ENCODE data around the gene KRT71.

The KRT71 gene

GRCh38 chr12:52518574-52519386, 34.2 kb downstream of the KRT71 start:
- Histone ChIP-seq H3K9me3 (ENCODE audit: control extremely low read depth in 1 of 5, control insufficient read depth in 4 of 5, insufficient read depth in 2 of 5, low read depth in 1 of 5, low read length in 4 of 5) (no peaks in the 10 kb centered on the region), H3K4me3 (ENCODE audit: control insufficient read depth in 1 of 7, extremely low read depth in 1 of 7, insufficient read depth in 4 of 7, low read depth in 2 of 7, low read length in 6 of 7) (no peak overlapping the region), H3K27ac (ENCODE audit: insufficient read depth in 1 of 2, low read depth in 1 of 2, low read length in 2 of 2, poor library complexity in 1 of 2, severe bottlenecking in 2 of 2) (no peak overlapping the region), H3K36me3 (ENCODE audit: control insufficient read depth in 4 of 4, insufficient read depth in 4 of 4, low read length in 3 of 4) (no peaks in the 10 kb centered on the region), H3K27me3 (replicated peaks in 2 of 5; ENCODE audit: control insufficient read depth in 4 of 5, insufficient read depth in 5 of 5, low read length in 4 of 5) (peaks cover 0 to 18% (median 7%) of the 10 kb centered on the region in 5 experiments), H3K4me1 (ENCODE audit: control extremely low read depth in 1 of 4, control insufficient read depth in 4 of 4, insufficient read depth in 4 of 4, low read length in 3 of 4) (no peaks in the 10 kb centered on the region)
- WGBS (ENCODE audit: insufficient coverage), result 100% methylated on average over 6 of the region's 8 CpGs
- CTCF ChIA-PET, result interaction anchor here (1.1 kb wide), 1 partner anchor 123 kb away, joined by 3 read pairs; no protein-coding TSS in a partner anchor
- POLR2A ChIA-PET, result no interaction called here
- DNase-seq, result no peak

- CTCF ChIA-PET, result interaction anchor here (1.1 kb wide), 1 partner anchor 122 kb away, joined by 3 read pairs; no protein-coding TSS in a partner anchor
- no peak for DNase-seq
- H3K27ac ChIP-seq (ENCODE audit: insufficient read depth in 1 of 2, low read depth in 1 of 2, low read length in 2 of 2, poor library complexity in 1 of 2, severe bottlenecking in 2 of 2), result no peak overlapping the region
- H3K9me3 ChIP-seq (ENCODE audit: control extremely low read depth in 1 of 5, control insufficient read depth in 4 of 5, insufficient read depth in 2 of 5, low read depth in 1 of 5, low read length in 4 of 5), result no peaks in the 10 kb centered on the region
- no peaks in the 10 kb centered on the region for H3K36me3 ChIP-seq (ENCODE audit: control insufficient read depth in 4 of 4, insufficient read depth in 4 of 4, low read length in 3 of 4)
- WGBS (ENCODE audit: insufficient coverage), result 82% methylated on average over 2 of the region's 5 CpGs
- H3K27me3 ChIP-seq (replicated peaks in 2 of 5; ENCODE audit: control insufficient read depth in 4 of 5, insufficient read depth in 5 of 5, low read length in 4 of 5), result peaks cover 0 to 16% (median 6%) of the 10 kb centered on the region in 5 experiments
- no peaks in the 10 kb centered on the region for H3K4me1 ChIP-seq (ENCODE audit: control extremely low read depth in 1 of 4, control insufficient read depth in 4 of 4, insufficient read depth in 4 of 4, low read length in 3 of 4)
- POLR2A ChIA-PET, result no interaction called here
- no peak overlapping the region for H3K4me3 ChIP-seq (ENCODE audit: control insufficient read depth in 1 of 7, extremely low read depth in 1 of 7, insufficient read depth in 4 of 7, low read depth in 2 of 7, low read length in 6 of 7)
Observed at GRCh38 chr12:52517888-52518287, 35.1 kb downstream of the KRT71 start.

GRCh38 chr12:52517005-52517835, 35.7 kb downstream of the KRT71 start:
- Histone ChIP-seq H3K27ac (ENCODE audit: insufficient read depth in 1 of 2, low read depth in 1 of 2, low read length in 2 of 2, poor library complexity in 1 of 2, severe bottlenecking in 2 of 2) (no peak overlapping the region), H3K27me3 (replicated peaks in 2 of 5; ENCODE audit: control insufficient read depth in 4 of 5, insufficient read depth in 5 of 5, low read length in 4 of 5) (peaks cover 0 to 11% (median 3%) of the 10 kb centered on the region in 5 experiments), H3K4me3 (ENCODE audit: control insufficient read depth in 1 of 7, extremely low read depth in 1 of 7, insufficient read depth in 4 of 7, low read depth in 2 of 7, low read length in 6 of 7) (no peak overlapping the region), H3K4me1 (ENCODE audit: control extremely low read depth in 1 of 4, control insufficient read depth in 4 of 4, insufficient read depth in 4 of 4, low read length in 3 of 4) (no peaks in the 10 kb centered on the region), H3K36me3 (ENCODE audit: control insufficient read depth in 4 of 4, insufficient read depth in 4 of 4, low read length in 3 of 4) (no peaks in the 10 kb centered on the region), H3K9me3 (ENCODE audit: control extremely low read depth in 1 of 5, control insufficient read depth in 4 of 5, insufficient read depth in 2 of 5, low read depth in 1 of 5, low read length in 4 of 5) (no peaks in the 10 kb centered on the region)
- ChIA-PET POLR2A (no interaction called here), CTCF (interaction anchor here (1.1 to 1.4 kb wide), 2 partner anchors 10 to 122 kb away, joined by 3 to 4 read pairs; no protein-coding TSS in a partner anchor)
- DNase-seq, result no peak
- 100% methylated on average over 11 of the region's 14 CpGs for WGBS (ENCODE audit: insufficient coverage)

GRCh38 chr12:52515927-52516831, 36.8 kb downstream of the KRT71 start:
- H3K36me3 ChIP-seq (ENCODE audit: control insufficient read depth in 4 of 4, insufficient read depth in 4 of 4, low read length in 3 of 4), result no peaks in the 10 kb centered on the region
- ChIA-PET CTCF (interaction anchor here (1.4 kb wide), 1 partner anchor 9 kb away, joined by 4 read pairs; no protein-coding TSS in a partner anchor), POLR2A (no interaction called here)
- H3K9me3 ChIP-seq (ENCODE audit: control extremely low read depth in 1 of 5, control insufficient read depth in 4 of 5, insufficient read depth in 2 of 5, low read depth in 1 of 5, low read length in 4 of 5), result peaks cover 0 to 2% (median 0%) of the 10 kb centered on the region in 5 experiments
- H3K4me1 ChIP-seq (ENCODE audit: control extremely low read depth in 1 of 4, control insufficient read depth in 4 of 4, insufficient read depth in 4 of 4, low read length in 3 of 4), result no peaks in the 10 kb centered on the region
- H3K27ac ChIP-seq (ENCODE audit: insufficient read depth in 1 of 2, low read depth in 1 of 2, low read length in 2 of 2, poor library complexity in 1 of 2, severe bottlenecking in 2 of 2), result no peak overlapping the region
- H3K27me3 ChIP-seq (replicated peaks in 2 of 5; ENCODE audit: control insufficient read depth in 4 of 5, insufficient read depth in 5 of 5, low read length in 4 of 5), result peaks cover 0 to 11% (median 3%) of the 10 kb centered on the region in 5 experiments
- 97% methylated on average over 13 of the region's 15 CpGs for WGBS (ENCODE audit: insufficient coverage)
- no peak for DNase-seq
- no peak overlapping the region for H3K4me3 ChIP-seq (ENCODE audit: control insufficient read depth in 1 of 7, extremely low read depth in 1 of 7, insufficient read depth in 4 of 7, low read depth in 2 of 7, low read length in 6 of 7)

- POLR2A ChIA-PET, result no interaction called here
- WGBS (ENCODE audit: insufficient coverage), result 100% methylated on average over 1 of the region's 1 CpG
- no peak for DNase-seq
- Histone ChIP-seq H3K9me3 (ENCODE audit: control extremely low read depth in 1 of 5, control insufficient read depth in 4 of 5, insufficient read depth in 2 of 5, low read depth in 1 of 5, low read length in 4 of 5) (peaks cover 0 to 3% (median 2%) of the 10 kb centered on the region in 5 experiments), H3K4me1 (ENCODE audit: control extremely low read depth in 1 of 4, control insufficient read depth in 4 of 4, insufficient read depth in 4 of 4, low read length in 3 of 4) (no peaks in the 10 kb centered on the region), H3K27ac (ENCODE audit: insufficient read depth in 1 of 2, low read depth in 1 of 2, low read length in 2 of 2, poor library complexity in 1 of 2, severe bottlenecking in 2 of 2) (no peak overlapping the region), H3K4me3 (ENCODE audit: control insufficient read depth in 1 of 7, extremely low read depth in 1 of 7, insufficient read depth in 4 of 7, low read depth in 2 of 7, low read length in 6 of 7) (no peak overlapping the region), H3K36me3 (ENCODE audit: control insufficient read depth in 4 of 4, insufficient read depth in 4 of 4, low read length in 3 of 4) (no peaks in the 10 kb centered on the region), H3K27me3 (replicated peaks in 2 of 5; ENCODE audit: control insufficient read depth in 4 of 5, insufficient read depth in 5 of 5, low read length in 4 of 5) (peaks cover 0 to 8% (median 3%) of the 10 kb centered on the region in 5 experiments)
- CTCF ChIA-PET, result interaction anchor here (0.8 kb wide), 1 partner anchor 364 kb away, joined by 3 read pairs; no protein-coding TSS in a partner anchor
Observed at GRCh38 chr12:52515319-52515646, 37.7 kb downstream of the KRT71 start.

- no peak for DNase-seq
- H3K9me3 ChIP-seq (ENCODE audit: control extremely low read depth in 1 of 5, control insufficient read depth in 4 of 5, insufficient read depth in 2 of 5, low read depth in 1 of 5, low read length in 4 of 5), result peaks cover 0 to 3% (median 2%) of the 10 kb centered on the region in 5 experiments
- ChIA-PET POLR2A (no interaction called here), CTCF (interaction anchor here (0.8 to 1.0 kb wide), 2 partner anchors 162 to 365 kb away, joined by 3 read pairs; no protein-coding TSS in a partner anchor)
- H3K36me3 ChIP-seq (ENCODE audit: control insufficient read depth in 4 of 4, insufficient read depth in 4 of 4, low read length in 3 of 4), result no peaks in the 10 kb centered on the region
- 95% methylated on average over 13 of the region's 14 CpGs for WGBS (ENCODE audit: insufficient coverage)
- no peak overlapping the region for H3K4me3 ChIP-seq (ENCODE audit: control insufficient read depth in 1 of 7, extremely low read depth in 1 of 7, insufficient read depth in 4 of 7, low read depth in 2 of 7, low read length in 6 of 7)
- no peak overlapping the region for H3K27ac ChIP-seq (ENCODE audit: insufficient read depth in 1 of 2, low read depth in 1 of 2, low read length in 2 of 2, poor library complexity in 1 of 2, severe bottlenecking in 2 of 2)
- H3K27me3 ChIP-seq (replicated peaks in 2 of 5; ENCODE audit: control insufficient read depth in 4 of 5, insufficient read depth in 5 of 5, low read length in 4 of 5), result peaks cover 0 to 7% (median 3%) of the 10 kb centered on the region in 5 experiments
- no peaks in the 10 kb centered on the region for H3K4me1 ChIP-seq (ENCODE audit: control extremely low read depth in 1 of 4, control insufficient read depth in 4 of 4, insufficient read depth in 4 of 4, low read length in 3 of 4)
Observed at GRCh38 chr12:52514471-52515318, 38.2 kb downstream of the KRT71 start.

Data from common myeloid progenitor, CD34-positive (primary cell).